ENCODE measurements around the gene PIAS3. TPM values are rescaled to one million over a fixed set of nuclear protein-coding genes. Genes with fewer than 3 reads are reported as not detected.

Gene PIAS3
- polyA plus RNA-seq, 3 donors: 7.2 to 25.9 (median 8.8) TPM

- Histone ChIP-seq H3K36me3 (replicated peaks in 1 of 2; ENCODE audit: control insufficient read depth in 1 of 2, insufficient read depth in 2 of 2, low read length in 2 of 2) (no peaks in the 10 kb centered on the region), H2AFZ (ENCODE audit: insufficient read depth, low read depth, low read length, poor library complexity, severe bottlenecking) (no peak overlapping the region), H3K4me3 (replicated peaks in 1 of 3; ENCODE audit: low read depth in 2 of 3, low read length in 3 of 3) (no peak overlapping the region), H3K27ac (ENCODE audit: low read depth in 1 of 2, low read length in 2 of 2) (no peak overlapping the region), H3K79me2 (ENCODE audit: insufficient read depth, low read length) (no peaks in the 10 kb centered on the region), H3K27me3 (ENCODE audit: control insufficient read depth in 2 of 2, insufficient read depth in 2 of 2, low read length in 2 of 2) (no peaks in the 10 kb centered on the region), H3K9ac (ENCODE audit: insufficient read depth, low read length, poor library complexity, severe bottlenecking) (no peak overlapping the region), H3K4me1 (ENCODE audit: control insufficient read depth in 1 of 2, insufficient read depth in 2 of 2, low read length in 2 of 2) (no peaks in the 10 kb centered on the region), H3K4me2 (replicated peaks; ENCODE audit: extremely low read depth, low read length, poor library complexity, severe bottlenecking) (no peak overlapping the region), H3K9me3 (replicated peaks in 1 of 2; ENCODE audit: control insufficient read depth in 1 of 2, insufficient read depth in 1 of 2, low read length in 2 of 2) (no peaks in the 10 kb centered on the region), H4K20me1 (ENCODE audit: insufficient read depth, low read length) (no peaks in the 10 kb centered on the region)
- peaks cover 0 to 9% (median 3%) of the 10 kb centered on the region in 3 donors for H3K27me3 Mint-ChIP-seq (ENCODE audit: low read depth in 3 of 3)
- DNase-seq: no peak
- no peak for TF ChIP-seq CTCF (IDR thresholded peaks at IDR 0.05)
- peaks cover 8% of the 10 kb centered on the region for H3K4me1 Mint-ChIP-seq
- intact Hi-C loops (cut with micrococcal nuclease): no loop called here
- no peaks in the 10 kb centered on the region for H3K36me3 Mint-ChIP-seq
- no peak overlapping the region for H3K4me3 Mint-ChIP-seq
- H3K9me3 Mint-ChIP-seq: peaks cover 0 to 3% (median 0%) of the 10 kb centered on the region in 7 donors
- no peak overlapping the region for H3K27ac Mint-ChIP-seq
- WGBS (ENCODE audit: insufficient coverage): 100% methylated on average over 1 of the region's 2 CpGs
Measured at GRCh38 chr1:145878724-145879123, 19.8 kb upstream of the PIAS3 start.

- H3K27me3 Mint-ChIP-seq (ENCODE audit: low read depth in 3 of 3): peaks cover under 1 to 5% (median 3%) of the 10 kb centered on the region in 3 donors
- WGBS (ENCODE audit: insufficient coverage): 98% methylated on average over 7 of the region's 7 CpGs
Measured at GRCh38 chr1:145877923-145878486, 19.1 kb upstream of the PIAS3 start.

More at GRCh38 chr1:145877923-145878486, 19.1 kb upstream of the PIAS3 start:
- Histone ChIP-seq H2AFZ (ENCODE audit: insufficient read depth, low read depth, low read length, poor library complexity, severe bottlenecking) (no peak overlapping the region), H3K4me3 (replicated peaks in 1 of 3; ENCODE audit: low read depth in 2 of 3, low read length in 3 of 3) (no peak overlapping the region), H3K4me1 (ENCODE audit: control insufficient read depth in 1 of 2, insufficient read depth in 2 of 2, low read length in 2 of 2) (peaks cover 0 to under 1% of the 10 kb centered on the region in 2 donors), H3K27ac (ENCODE audit: low read depth in 1 of 2, low read length in 2 of 2) (no peak overlapping the region), H3K9ac (ENCODE audit: insufficient read depth, low read length, poor library complexity, severe bottlenecking) (no peak overlapping the region), H3K36me3 (replicated peaks in 1 of 2; ENCODE audit: control insufficient read depth in 1 of 2, insufficient read depth in 2 of 2, low read length in 2 of 2) (no peaks in the 10 kb centered on the region), H3K9me3 (replicated peaks in 1 of 2; ENCODE audit: control insufficient read depth in 1 of 2, insufficient read depth in 1 of 2, low read length in 2 of 2) (no peaks in the 10 kb centered on the region), H3K27me3 (ENCODE audit: control insufficient read depth in 2 of 2, insufficient read depth in 2 of 2, low read length in 2 of 2) (no peaks in the 10 kb centered on the region), H4K20me1 (ENCODE audit: insufficient read depth, low read length) (no peaks in the 10 kb centered on the region), H3K79me2 (ENCODE audit: insufficient read depth, low read length) (no peaks in the 10 kb centered on the region), H3K4me2 (replicated peaks; ENCODE audit: extremely low read depth, low read length, poor library complexity, severe bottlenecking) (no peak overlapping the region)
- Mint-ChIP-seq H3K4me1 (peaks cover 9% of the 10 kb centered on the region), H3K4me3 (no peak overlapping the region), H3K9me3 (peaks cover 0 to 3% (median 0%) of the 10 kb centered on the region in 7 donors), H3K36me3 (peaks cover 0 to under 1% of the 10 kb centered on the region in 2 donors), H3K27ac (no peak overlapping the region)
- no peak for TF ChIP-seq CTCF (IDR thresholded peaks at IDR 0.05)
- DNase-seq: no peak
- intact Hi-C loops (cut with micrococcal nuclease): no loop called here

Measured in CD14-positive monocyte (primary cell).